SH-SY5Y (cell line): Measurements from ENCODE around the gene FBXO21.

Source experiments
- GATA2 ChIP-seq: IDR thresholded peaks from 2 replicates; pipeline ENCODE4 v1.6.1; 2011; ENCODE audit warnings: mild to moderate bottlenecking, low read depth, low read length
- GATA3 ChIP-seq: IDR thresholded peaks from 2 replicates; pipeline ENCODE4 v1.6.1; 2011; ENCODE audit warnings: low read depth, mild to moderate bottlenecking, low read length, moderate library complexity

GRCh38 chr12:117139025-117139717 is 51.1 kb downstream of the FBXO21 start:
- no peak for TF ChIP-seq GATA2
- TF ChIP-seq GATA3: no peak
